Ovary (tissue), 9 donors: ENCODE measurements around the gene SYTL3. TPM values are rescaled to one million over a fixed set of nuclear protein-coding genes. Genes with fewer than 3 reads are reported as not detected.

Experiments used
- DNase-seq, 5 donors: peaks; one replicate each; pipeline ENCODE4 v3.0.0-alpha.2; 2019 to 2020
- H3K27ac ChIP-seq, 2 donors: fragments of 200-600 bp; one replicate each; pipeline versions ENCODE4 v1.5.1 to v1.8.0; 2019 to 2022
- H3K27me3 ChIP-seq: fragments of 200-600 bp; one replicate; pipeline ENCODE4 v1.8.0; 2022
- H3K36me3 ChIP-seq: fragments of 200-600 bp; sonication (generic); one replicate; pipeline ENCODE4 v1.5.1; 2019
- H3K4me1 ChIP-seq: one replicate; pipeline ENCODE4 v1.8.1; 2013; ENCODE audit warnings: mild to moderate bottlenecking, moderate library complexity; ENCODE audit not compliant: insufficient read depth
- H3K4me3 ChIP-seq: fragments of 200-600 bp; sonication (generic); one replicate; pipeline ENCODE4 v1.5.1; 2017
- H3K9me3 ChIP-seq, 2 donors: fragments of 200-600 bp in 1 of 2; sonication (generic) in 1 of 2; one replicate each; pipeline versions ENCODE4 v1.5.1 to v1.8.1; 2013 to 2019; ENCODE audit warnings: mild to moderate bottlenecking in 1 of 2, moderate library complexity in 1 of 2
- CTCF ChIP-seq, 3 donors: fragments of 450-650 bp in 2 of 3; fragments of 200-600 bp in 1 of 3; IDR thresholded peaks; one replicate each; pipeline versions ENCODE4 v1.5.1 to v1.8.0; 2016 to 2022; ENCODE audit warnings: antibody characterized with exemption in 3 of 3, mild to moderate bottlenecking in 1 of 3
- EP300 ChIP-seq: sonication (generic); formaldehyde crosslinking; IDR thresholded peaks from one replicate; pipeline ENCODE4 v1.6.1; 2017; ENCODE audit warnings: antibody characterized with exemption
- POLR2A ChIP-seq: fragments of 450-650 bp; IDR thresholded peaks from one replicate; pipeline ENCODE4 v1.6.1; 2017; ENCODE audit warnings: antibody characterized with exemption, mild to moderate bottlenecking, moderate library complexity
- WGBS, 3 donors: extraction: QIAGEN DNeasy Blood & Tissue Kit in 1 of 3; methylation state at CpG; one replicate each; pipeline versions ENCODE4 v1.1.5 to v1.1.7; 2013 to 2017; 5-methylcytosine and 5-hydroxymethylcytosine counted together
- intact Hi-C, 4 donors: fragments of 100-400 bp; cut with DNase I; formaldehyde crosslinking; loops; one replicate each; pipeline versions ENCODE4 v1.11.0 to v1.15.1; 2022 to 2023
- polyA plus RNA-seq, 2 donors: library from polyadenylated mRNA; stranded (reverse); fragments of 200-250 nt in 1 of 2; fragments of 350-450 nt in 1 of 2; fragmentation: Illumina TruSeq in 1 of 2; extraction: RNeasy Lipid Tissue Mini Kit (QIAGEN cat#74804) in 1 of 2; gene quantifications; one replicate each; pipeline ENCODE4 v1.2.3, GENCODE V29; 2013 to 2014
- total RNA-seq, 7 donors: library from RNA; depleted of rRNA in 2 of 7; stranded (reverse); fragments of >200 nt in 2 of 7; fragmentation: NEBNext Ultra II Directional in 3 of 7; extraction: Animal tissue kit (Norgen Biotek cat#: 25700) in 3 of 7; gene quantifications; one replicate each; pipeline versions ENCODE4 v1.1.0 to v1.2.4, GENCODE V29; 2016 to 2023
- donor health status: DM: no; HTN: no; CAD: no; lungs with moderate emphysema.
- donor health status: DM: no; HTN: no; CAD: no.
- donor health status: Bipolar disorder and iron deficiency.
- donor health status: DM: yes; HTN: yes; CAD: no.
- donor health status: DM: no; HTN: no; CAD: no.
- donor health status: DM: yes; HTN: yes; CAD: no.

The SYTL3 gene
- total and polyA plus RNA-seq, 9 donors = 1.7 to 7.8 (median 2.5) TPM

- no peaks in the 10 kb centered on the region for H3K27me3 ChIP-seq
- intact Hi-C loops = loop anchor here in 1 of 4 donors (10.0 kb wide), 1 partner anchor 131 kb away; no protein-coding TSS in a partner anchor
- no peaks in the 10 kb centered on the region for H3K36me3 ChIP-seq
- no peak for TF ChIP-seq EP300
- no peak for TF ChIP-seq POLR2A
- TF ChIP-seq CTCF (IDR thresholded peaks at IDR 0.05) = no peak
- no peaks in the 10 kb centered on the region for H3K9me3 ChIP-seq
- H3K4me3 ChIP-seq = no peak overlapping the region
- H3K4me1 ChIP-seq = peaks cover 3% of the 10 kb centered on the region
- no peak overlapping the region for H3K27ac ChIP-seq
- no peak for DNase-seq
- 97 to 98% (median 97%) methylated on average over 18 of the region's 18 CpGs for WGBS, 3 donors
These were observed 15.5 kb downstream of the SYTL3 start for GRCh38 chr6:158665332-158665731.

GRCh38 chr6:158666628-158667359 is 16.9 kb downstream of the SYTL3 start:
- no peak overlapping the region for H3K4me3 ChIP-seq
- no peaks in the 10 kb centered on the region for H3K9me3 ChIP-seq
- no peak overlapping the region for H3K27ac ChIP-seq
- intact Hi-C loops = loop anchor here in 1 of 4 donors (10.0 kb wide), 1 partner anchor 132 kb away; no protein-coding TSS in a partner anchor
- H3K4me1 ChIP-seq = peaks cover 3% of the 10 kb centered on the region
- H3K36me3 ChIP-seq = no peaks in the 10 kb centered on the region
- H3K27me3 ChIP-seq = no peaks in the 10 kb centered on the region
- WGBS, 3 donors = 89 to 94% (median 91%) methylated on average over 14 of the region's 14 CpGs
- no peak for DNase-seq
- TF ChIP-seq CTCF (IDR thresholded peaks at IDR 0.05) (no peak), POLR2A (no peak), EP300 (no peak)

- no peak for TF ChIP-seq CTCF (IDR thresholded peaks at IDR 0.05)
- no peak for TF ChIP-seq EP300
- no peak for TF ChIP-seq POLR2A
- Histone ChIP-seq H3K9me3 (no peaks in the 10 kb centered on the region), H3K4me1 (peaks cover 3% of the 10 kb centered on the region), H3K27ac (no peak overlapping the region), H3K36me3 (no peaks in the 10 kb centered on the region), H3K27me3 (no peaks in the 10 kb centered on the region), H3K4me3 (no peak overlapping the region)
- 90 to 95% (median 94%) methylated on average over 8 of the region's 8 CpGs for WGBS, 3 donors
- DNase-seq = no peak
- intact Hi-C loops = loop anchor here in 1 of 4 donors (10.0 kb wide), 1 partner anchor 133 kb away; no protein-coding TSS in a partner anchor
These were observed 17.6 kb downstream of the SYTL3 start for GRCh38 chr6:158667360-158667981.

- H3K27me3 ChIP-seq = no peaks in the 10 kb centered on the region
- intact Hi-C loops = loop anchor here in 1 of 4 donors (10.0 kb wide), 1 partner anchor 134 kb away; no protein-coding TSS in a partner anchor
- no peaks in the 10 kb centered on the region for H3K36me3 ChIP-seq
- no peak overlapping the region for H3K4me3 ChIP-seq
- no peak overlapping the region for H3K27ac ChIP-seq
- TF ChIP-seq POLR2A (no peak), CTCF (IDR thresholded peaks at IDR 0.05) (no peak), EP300 (no peak)
- H3K4me1 ChIP-seq = no peaks in the 10 kb centered on the region
- 72 to 73% (median 72%) methylated on average over 7 of the region's 7 CpGs for WGBS, 3 donors
- no peaks in the 10 kb centered on the region for H3K9me3 ChIP-seq
- DNase-seq = no peak
These were observed 18.9 kb downstream of the SYTL3 start for GRCh38 chr6:158668707-158669103.
